IMR-90 (cell line): ENCODE results near the gene SUSD1.

Source experiments
- CEBPB ChIP-seq: IDR thresholded peaks from 2 replicates; pipeline ENCODE4 v1.6.1; 2012; ENCODE audit warnings: low read depth, low read length, improper control_type of control experiment
- CHD1 ChIP-seq: IDR thresholded peaks from 2 replicates; pipeline ENCODE4 v1.6.1; 2012; ENCODE audit warnings: low read depth, low read length, improper control_type of control experiment
- CTCF ChIP-seq: conservative IDR thresholded peaks from 2 replicates; pipeline ENCODE4 v1.5.1; 2012; ENCODE audit warnings: mild to moderate bottlenecking, low read depth, low read length, improper control_type of control experiment
- FOS ChIP-seq: fragments of 150-350 bp; IDR thresholded peaks from 2 replicates; pipeline ENCODE4 v1.6.1; 2016; ENCODE audit warnings: low read depth, low read length
- MAFK ChIP-seq: IDR thresholded peaks from 2 replicates; pipeline ENCODE4 v1.6.1; 2012; ENCODE audit warnings: low read depth, low read length, improper control_type of control experiment
- MAZ ChIP-seq: IDR thresholded peaks from 2 replicates; pipeline ENCODE4 v1.6.1; 2012; ENCODE audit warnings: low read depth, mild to moderate bottlenecking, low read length, improper control_type of control experiment, moderate library complexity, borderline replicate concordance
- NFE2L2 ChIP-seq: fragments of 150-350 bp; IDR thresholded peaks from 2 replicates; pipeline ENCODE4 v1.6.1; 2016; ENCODE audit warnings: low read depth, mild to moderate bottlenecking, low read length
- POLR2A ChIP-seq: IDR thresholded peaks from 2 replicates; pipeline ENCODE4 v1.6.1; 2012; ENCODE audit warnings: mild to moderate bottlenecking, low read depth, low read length
- RAD21 ChIP-seq: IDR thresholded peaks from 2 replicates; pipeline ENCODE4 v1.6.1; 2012; ENCODE audit warnings: low read length, improper control_type of control experiment
- RCOR1 ChIP-seq: IDR thresholded peaks from 2 replicates; pipeline ENCODE4 v1.6.1; 2012; ENCODE audit warnings: mild to moderate bottlenecking, low read length, improper control_type of control experiment; ENCODE audit not compliant: insufficient replicate concordance
- RFX5 ChIP-seq: IDR thresholded peaks from 2 replicates; pipeline ENCODE4 v1.8.0; 2012; ENCODE audit warnings: low read depth, mild to moderate bottlenecking, low read length, moderate library complexity
- SMC3 ChIP-seq: fragments of 150-350 bp; IDR thresholded peaks from 2 replicates; pipeline ENCODE4 v1.6.1; 2016; ENCODE audit warnings: low read depth, mild to moderate bottlenecking, antibody characterized with exemption, low read length, moderate library complexity
- USF2 ChIP-seq: fragments of 150-350 bp; IDR thresholded peaks from 2 replicates; pipeline ENCODE4 v1.6.1; 2017; ENCODE audit warnings: mild to moderate bottlenecking, antibody characterized with exemption, low read length, low read depth

DNA sequence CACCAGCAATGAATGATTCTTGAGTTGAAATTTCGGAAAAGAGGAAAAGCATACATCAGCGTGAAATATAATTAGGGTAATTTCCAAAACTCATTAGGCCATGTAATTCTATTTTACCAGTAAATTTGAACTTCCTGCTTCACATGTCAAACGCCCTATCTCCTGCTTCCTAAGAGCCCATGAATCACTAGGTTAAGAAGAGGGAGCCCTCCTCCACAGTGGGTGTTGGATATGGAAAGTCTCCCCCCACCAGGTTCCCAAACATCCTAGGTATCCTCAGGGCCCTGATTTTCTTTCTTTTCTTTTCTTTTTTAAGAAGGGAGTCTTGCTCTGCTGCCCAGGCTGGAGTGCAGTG is 115.2 kb downstream of the SUSD1 start:
- TF ChIP-seq RFX5 (no peak), POLR2A (no peak), CTCF (no peak), USF2 (no peak), RAD21 (no peak), SMC3 (no peak), RCOR1 (no peak), FOS (no peak), MAZ (no peak), CHD1 (no peak), MAFK (no peak), NFE2L2 (no peak), CEBPB (no peak)
